ENCODE data around the gene NAIF1. TPM values are rescaled to one million over a fixed set of nuclear protein-coding genes. Genes with fewer than 3 reads are reported as not detected.

Gene NAIF1
- polyA plus RNA-seq, 1 of the 3 experiments (the other 2 are of a cell fraction) = 14.8 TPM

- ChIA-PET POLR2A (no interaction called here), CTCF (interaction anchor here (1.5 to 18.8 kb wide), 2 partner anchors 10 to 12 kb away, joined by 10 to 246 read pairs; no protein-coding TSS in a partner anchor)
- TF ChIP-seq NRF1 (IDR thresholded peaks at IDR 0.05; ENCODE audit: low read depth, low read length) = no peak
- TF ChIP-seq NFIC (IDR thresholded peaks at IDR 0.05; ENCODE audit: borderline replicate concordance) = no peak
- TF ChIP-seq REST (IDR thresholded peaks at IDR 0.05; ENCODE audit: low read depth, low read length) = no peak
- no peak for TF ChIP-seq FOSL2 (IDR thresholded peaks at IDR 0.05; ENCODE audit: borderline replicate concordance, low read depth)
- no peak for TF ChIP-seq RFX5 (IDR thresholded peaks at IDR 0.05; ENCODE audit: low read length)
- TF ChIP-seq MAX (IDR thresholded peaks at IDR 0.05; ENCODE audit: low read depth) = no peak
- TF ChIP-seq USF1 (IDR thresholded peaks at IDR 0.05; ENCODE audit: borderline replicate concordance, low read depth) = no peak
- TF ChIP-seq CHD2 (IDR thresholded peaks at IDR 0.05; ENCODE audit: low read length, partially characterized antibody) = no peak
- no peak for TF ChIP-seq FOXM1 (IDR thresholded peaks at IDR 0.05; ENCODE audit: low read depth)
- no peak for TF ChIP-seq JUND (IDR thresholded peaks at IDR 0.05)
- no peak for TF ChIP-seq TAF1 (IDR thresholded peaks at IDR 0.05; ENCODE audit: borderline replicate concordance, low read depth, low read length)
- TF ChIP-seq FOXJ3 (CRISPR knock-in tag; IDR thresholded peaks at IDR 0.05) = no peak
- TF ChIP-seq EP300 (IDR thresholded peaks at IDR 0.05; ENCODE audit: borderline replicate concordance in 1 of 2, low read depth in 1 of 2, low read length in 1 of 2) = no peak
- no peak for TF ChIP-seq MEF2A (IDR thresholded peaks at IDR 0.05; ENCODE audit: borderline replicate concordance, low read depth)
- no peak for TF ChIP-seq PBX3 (IDR thresholded peaks at IDR 0.05)
- TF ChIP-seq TCF12 (IDR thresholded peaks at IDR 0.05) = no peak
- no peak for TF ChIP-seq EZH2phosphoT487 (IDR thresholded peaks at IDR 0.05; ENCODE audit: borderline replicate concordance, low read depth)
- no peak for TF ChIP-seq ELF1 (IDR thresholded peaks at IDR 0.05)
- no peak for TF ChIP-seq SMC3 (IDR thresholded peaks at IDR 0.05; ENCODE audit: low read depth, low read length)
- TF ChIP-seq TEAD4 (IDR thresholded peaks at IDR 0.05; ENCODE audit: borderline replicate concordance, insufficient read depth) = no peak
These were observed 38.5 kb upstream of the NAIF1 start for GRCh38 chr9:128105538-128106175.

More at GRCh38 chr9:128105538-128106175, 38.5 kb upstream of the NAIF1 start:
- Histone ChIP-seq H3K4me3 (ENCODE audit: low read depth in 2 of 2, low read length in 1 of 2) (no peak overlapping the region), H3K9me3 (no peaks in the 10 kb centered on the region), H3K9me2 (no peaks in the 10 kb centered on the region), H3K27ac (ENCODE audit: low read depth in 2 of 2, low read length in 1 of 2) (no peak overlapping the region; a peak in 1 of 4 replicates), H4K20me1 (ENCODE audit: insufficient read depth) (no peaks in the 10 kb centered on the region), H3K4me2 (no peak overlapping the region), H3K27me3 (ENCODE audit: insufficient read depth) (no peaks in the 10 kb centered on the region), H2AFZ (ENCODE audit: low read depth) (no peak overlapping the region), H3K4me1 (ENCODE audit: control insufficient read depth in 1 of 2, insufficient read depth in 2 of 2, low read depth in 1 of 2, low read length in 1 of 2) (peaks cover 0 to 9% of the 10 kb centered on the region in 2 experiments; a peak in 1 of 4 replicates), H3K79me2 (ENCODE audit: insufficient read depth) (peaks cover 6% of the 10 kb centered on the region; the same call in 1 of the 2 replicates), H3F3A (replicated peaks; ENCODE audit: insufficient read depth) (peaks cover 8% of the 10 kb centered on the region), H3K36me3 (replicated peaks in 1 of 2; ENCODE audit: control insufficient read depth in 1 of 2, insufficient read depth in 2 of 2, low read length in 1 of 2) (peaks cover 25 to 64% of the 10 kb centered on the region in 2 experiments), H3K9ac (no peak overlapping the region)
- no peak for DNase-seq
- 92% methylated on average over 18 of the region's 21 CpGs for WGBS (ENCODE audit: low lambda C conversion rate)

Data from SK-N-SH (cell line).